Uterus (tissue), 4 donors: Measurements from ENCODE around the gene EFHC1. TPM values are rescaled to one million over a fixed set of nuclear protein-coding genes. Genes with fewer than 3 reads are reported as not detected.

ENCODE experiments used
- DNase-seq, 2 donors: peaks; one replicate each; pipeline ENCODE4 v3.0.0-alpha.2; 2019 to 2020
- H3K27ac ChIP-seq, 2 donors: fragments of 200-600 bp; sonication (generic); 1 replicate in 1 of 2; 2 replicates in 1 of 2; pipeline ENCODE4 v1.5.1; 2016 to 2018
- H3K27me3 ChIP-seq, 2 donors: fragments of 200-600 bp; sonication (generic); one replicate each; pipeline ENCODE4 v1.5.1; 2018 to 2019; ENCODE audit warnings: control low read depth in 1 of 2
- H3K36me3 ChIP-seq, 2 donors: fragments of 200-600 bp; sonication (generic); one replicate each; pipeline ENCODE4 v1.5.1; 2019; ENCODE audit warnings: control low read depth in 1 of 2
- H3K4me1 ChIP-seq, 2 donors: fragments of 200-600 bp; sonication (generic); one replicate each; pipeline ENCODE4 v1.5.1; 2018 to 2019; ENCODE audit warnings: control low read depth in 1 of 2
- H3K4me3 ChIP-seq, 2 donors: fragments of 200-600 bp; sonication (generic); 1 replicate in 1 of 2; 2 replicates in 1 of 2; pipeline ENCODE4 v1.5.1; 2018 to 2019; ENCODE audit warnings: mild to moderate bottlenecking in 1 of 2
- H3K9me3 ChIP-seq, 2 donors: fragments of 200-600 bp; sonication (generic); one replicate each; pipeline ENCODE4 v1.5.1; 2019; ENCODE audit warnings: control low read depth in 1 of 2
- CTCF ChIP-seq, 4 experiments: fragments of 200-600 bp in 2 of 4; fragments of 450-650 bp in 2 of 4; sonication (generic) in 2 of 4; IDR thresholded peaks; one replicate each; pipeline ENCODE4 v1.5.1; 2016 to 2019; ENCODE audit warnings: antibody characterized with exemption in 4 of 4, mild to moderate bottlenecking in 2 of 4, moderate library complexity in 1 of 4
- POLR2A ChIP-seq, 2 donors: fragments of 450-650 bp; IDR thresholded peaks; one replicate each; pipeline ENCODE4 v1.6.1; 2016; ENCODE audit warnings: antibody characterized with exemption in 2 of 2, mild to moderate bottlenecking in 1 of 2, moderate library complexity in 1 of 2
- intact Hi-C: fragments of 100-400 bp; cut with DNase I; formaldehyde crosslinking; loops from one replicate; pipeline ENCODE4 v1.15.1; 2023; ENCODE audit warnings: low total_unique reads
- total RNA-seq, 4 donors: library from RNA; depleted of rRNA in 3 of 4; stranded (reverse); fragments of >200 nt in 3 of 4; gene quantifications; one replicate each; pipeline versions ENCODE4 v1.1.0 to v1.2.4, GENCODE V29; 2014 to 2023
- donor health status: DM: yes; HTN: yes; CAD: no.

The EFHC1 gene
- total RNA-seq, 4 donors from 2014 or later = 15.6 to 63.0 (median 29.5) TPM

- Histone ChIP-seq H3K27ac (peak overlapping the region; percentile 29 to 94), H3K4me3 (no peak overlapping the region), H3K27me3 (no peaks in the 10 kb centered on the region), H3K9me3 (no peaks in the 10 kb centered on the region), H3K36me3 (no peaks in the 10 kb centered on the region), H3K4me1 (peaks cover 11 to 29% of the 10 kb centered on the region in 2 donors)
- DNase-seq = no peak
- TF ChIP-seq POLR2A (IDR thresholded peaks at IDR 0.05) = no peak
- TF ChIP-seq CTCF (IDR thresholded peaks at IDR 0.05) = no peak
- intact Hi-C loops = loop anchor here (10.0 kb wide), 1 partner anchor 65 kb away; the partner anchor contains the start of gene TRAM2
Measured at GRCh38 chr6:52509281-52510212, 89.4 kb downstream of the EFHC1 start.

- no peak for DNase-seq
- intact Hi-C loops = loop anchor here (10.0 kb wide), 1 partner anchor 65 kb away; the partner anchor contains the start of gene TRAM2
- peak overlapping the region; percentile 86 to 94 for H3K27ac ChIP-seq
- H3K36me3 ChIP-seq = no peaks in the 10 kb centered on the region
- H3K27me3 ChIP-seq = no peaks in the 10 kb centered on the region
- no peak overlapping the region for H3K4me3 ChIP-seq
- TF ChIP-seq CTCF (IDR thresholded peaks at IDR 0.05) (no peak), POLR2A (IDR thresholded peaks at IDR 0.05) (no peak)
- H3K4me1 ChIP-seq = peaks cover 11 to 30% of the 10 kb centered on the region in 2 donors
- H3K9me3 ChIP-seq = no peaks in the 10 kb centered on the region
Measured at GRCh38 chr6:52510213-52510562, 90.0 kb downstream of the EFHC1 start.

GRCh38 chr6:52511163-52511562, 91.0 kb downstream of the EFHC1 start:
- peak overlapping the region; percentile 86 to 94 for H3K27ac ChIP-seq
- peaks cover 11 to 30% of the 10 kb centered on the region in 2 donors for H3K4me1 ChIP-seq
- intact Hi-C loops = loop anchor here (10.0 kb wide), 1 partner anchor 64 kb away; the partner anchor contains the start of gene TRAM2
- H3K36me3 ChIP-seq = no peaks in the 10 kb centered on the region
- DNase-seq = no peak
- no peak overlapping the region for H3K4me3 ChIP-seq
- TF ChIP-seq POLR2A (IDR thresholded peaks at IDR 0.05) (no peak), CTCF (IDR thresholded peaks at IDR 0.05) (no peak)
- no peaks in the 10 kb centered on the region for H3K27me3 ChIP-seq
- no peaks in the 10 kb centered on the region for H3K9me3 ChIP-seq

- no peak for TF ChIP-seq CTCF (IDR thresholded peaks at IDR 0.05)
- TF ChIP-seq POLR2A (IDR thresholded peaks at IDR 0.05) = no peak
- Histone ChIP-seq H3K4me3 (no peak overlapping the region), H3K27ac (peak overlapping the region; percentile 86 to 94), H3K4me1 (peaks cover 11 to 30% of the 10 kb centered on the region in 2 donors), H3K27me3 (no peaks in the 10 kb centered on the region), H3K36me3 (no peaks in the 10 kb centered on the region), H3K9me3 (no peaks in the 10 kb centered on the region)
- no peak for DNase-seq
- intact Hi-C loops = loop anchor here (10.0 kb wide), 1 partner anchor 63 kb away; the partner anchor contains the start of gene TRAM2
Measured at GRCh38 chr6:52511572-52512151, 91.5 kb downstream of the EFHC1 start.

GRCh38 chr6:52512199-52512598, 92.1 kb downstream of the EFHC1 start:
- intact Hi-C loops = loop anchor here (10.0 kb wide), 1 partner anchor 63 kb away; the partner anchor contains the start of gene TRAM2
- Histone ChIP-seq H3K27me3 (no peaks in the 10 kb centered on the region), H3K36me3 (no peaks in the 10 kb centered on the region), H3K4me3 (no peak overlapping the region), H3K27ac (peak overlapping the region; percentile 86 to 94), H3K4me1 (peaks cover 11 to 30% of the 10 kb centered on the region in 2 donors), H3K9me3 (no peaks in the 10 kb centered on the region)
- DNase-seq = peak; percentile 74 to 82
- TF ChIP-seq CTCF (IDR thresholded peaks at IDR 0.05) (no peak), POLR2A (IDR thresholded peaks at IDR 0.05) (peak in 1 of 2 donors; percentile 25)
